ENCODE results near the gene FAM20C. TPM values are rescaled to one million over a fixed set of nuclear protein-coding genes. Genes with fewer than 3 reads are reported as not detected.
A peak's percentile ranks its signal among the peaks of the same experiment; 100 is the strongest.

Gene FAM20C
- total RNA-seq, 1 donor from 2014 or later: 14.6 TPM

DNA sequence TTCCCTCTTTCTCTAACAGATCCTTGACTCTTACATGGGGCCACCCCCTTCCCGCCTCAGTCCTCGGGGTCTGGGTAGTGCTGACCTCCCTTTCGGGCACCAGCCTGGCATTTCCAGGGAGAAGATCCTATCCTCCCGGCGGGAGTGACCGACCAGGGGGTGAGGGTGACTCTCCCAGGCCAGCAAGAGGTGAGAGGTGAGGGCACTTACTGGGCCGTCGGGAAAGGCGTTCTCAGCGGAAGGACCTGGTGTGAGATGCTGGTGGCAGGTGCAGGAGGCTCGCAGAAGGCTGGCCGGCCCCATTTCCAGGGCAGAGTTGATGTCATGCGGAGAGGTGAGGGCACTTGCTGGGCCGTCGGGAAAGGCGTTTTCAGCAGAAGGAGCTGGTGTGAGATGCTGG, 93.4 kb downstream of the FAM20C start:
- peaks cover 45 to 51% (median 50%) of the 10 kb centered on the region in 3 donors for H3K27me3 ChIP-seq (ENCODE audit: control insufficient read depth in 3 of 3, insufficient read depth in 3 of 3, low read length in 3 of 3)
- H3K9me3 ChIP-seq (ENCODE audit: control insufficient read depth in 3 of 3, low read length in 3 of 3): no peaks in the 10 kb centered on the region
- H3K27ac ChIP-seq (ENCODE audit: low read depth, low read length): no peak overlapping the region
- no peak overlapping the region for H3K4me3 ChIP-seq (ENCODE audit: low read length in 3 of 3)
- no peak overlapping the region for H3K9ac ChIP-seq (ENCODE audit: low read depth in 1 of 3, low read length in 3 of 3)
- no peaks in the 10 kb centered on the region for H3K4me1 ChIP-seq (ENCODE audit: control insufficient read depth in 3 of 3, insufficient read depth in 3 of 3, low read length in 3 of 3)
- no peaks in the 10 kb centered on the region for H3K36me3 ChIP-seq (ENCODE audit: control insufficient read depth in 3 of 3, insufficient read depth in 3 of 3, low read length in 3 of 3)

DNA sequence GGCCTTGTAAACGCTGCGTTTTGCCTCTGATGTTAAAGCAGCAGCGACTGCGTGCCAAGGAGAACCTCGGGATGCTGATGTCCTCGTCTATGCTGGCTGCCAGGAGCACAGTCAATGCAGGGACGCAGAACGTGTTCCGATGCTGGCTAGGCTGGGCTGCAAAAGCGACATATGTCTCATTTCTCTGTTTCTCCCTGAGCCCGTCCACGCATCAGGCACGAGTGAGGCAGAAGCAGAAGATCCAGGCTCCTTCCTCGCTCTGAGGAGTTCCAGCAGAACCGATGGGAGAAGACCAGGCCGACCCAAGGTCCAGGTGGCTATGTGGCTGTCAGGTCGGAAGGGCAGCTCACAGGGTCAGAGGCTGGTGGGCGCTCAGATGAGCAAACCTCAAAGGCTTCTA, 93.9 kb downstream of the FAM20C start:
- Histone ChIP-seq H3K36me3 (ENCODE audit: control insufficient read depth in 3 of 3, insufficient read depth in 3 of 3, low read length in 3 of 3) (no peaks in the 10 kb centered on the region), H3K9ac (ENCODE audit: low read depth in 1 of 3, low read length in 3 of 3) (no peak overlapping the region), H3K4me3 (ENCODE audit: low read length in 3 of 3) (no peak overlapping the region), H3K9me3 (ENCODE audit: control insufficient read depth in 3 of 3, low read length in 3 of 3) (no peaks in the 10 kb centered on the region), H3K27ac (ENCODE audit: low read depth, low read length) (no peak overlapping the region), H3K4me1 (ENCODE audit: control insufficient read depth in 3 of 3, insufficient read depth in 3 of 3, low read length in 3 of 3) (no peaks in the 10 kb centered on the region), H3K27me3 (ENCODE audit: control insufficient read depth in 3 of 3, insufficient read depth in 3 of 3, low read length in 3 of 3) (peaks cover 47 to 55% (median 52%) of the 10 kb centered on the region in 3 donors)

DNA sequence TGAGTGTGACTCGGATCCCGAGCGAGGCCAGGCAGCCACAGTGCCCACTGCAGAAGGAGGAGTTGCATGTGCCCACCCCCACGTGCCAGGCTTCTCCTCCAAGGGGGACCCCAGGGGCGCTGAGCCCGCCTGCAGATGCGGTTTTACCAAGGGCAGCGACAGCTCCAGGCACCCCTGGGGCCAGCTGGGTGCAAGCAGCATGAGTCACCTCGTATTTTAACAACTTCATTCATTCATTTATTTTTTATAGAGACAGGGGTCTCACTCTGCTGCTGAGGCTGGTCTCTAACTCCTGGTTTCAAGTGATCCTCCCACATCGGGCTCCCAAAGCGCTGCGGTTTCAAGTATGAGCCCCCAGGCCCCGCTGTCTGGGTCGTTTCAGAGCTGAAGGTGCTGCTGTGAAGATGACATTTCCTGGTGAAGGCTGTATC, 96.3 kb downstream of the FAM20C start:
- Histone ChIP-seq H3K9me3 (ENCODE audit: control insufficient read depth in 3 of 3, low read length in 3 of 3) (no peaks in the 10 kb centered on the region), H3K36me3 (ENCODE audit: control insufficient read depth in 3 of 3, insufficient read depth in 3 of 3, low read length in 3 of 3) (no peaks in the 10 kb centered on the region), H3K9ac (ENCODE audit: low read depth in 1 of 3, low read length in 3 of 3) (no peak overlapping the region), H3K4me1 (ENCODE audit: control insufficient read depth in 3 of 3, insufficient read depth in 3 of 3, low read length in 3 of 3) (no peaks in the 10 kb centered on the region), H3K27me3 (ENCODE audit: control insufficient read depth in 3 of 3, insufficient read depth in 3 of 3, low read length in 3 of 3) (peaks cover 69 to 76% (median 72%) of the 10 kb centered on the region in 3 donors), H3K27ac (ENCODE audit: low read depth, low read length) (no peak overlapping the region), H3K4me3 (ENCODE audit: low read length in 3 of 3) (no peak overlapping the region)

DNA sequence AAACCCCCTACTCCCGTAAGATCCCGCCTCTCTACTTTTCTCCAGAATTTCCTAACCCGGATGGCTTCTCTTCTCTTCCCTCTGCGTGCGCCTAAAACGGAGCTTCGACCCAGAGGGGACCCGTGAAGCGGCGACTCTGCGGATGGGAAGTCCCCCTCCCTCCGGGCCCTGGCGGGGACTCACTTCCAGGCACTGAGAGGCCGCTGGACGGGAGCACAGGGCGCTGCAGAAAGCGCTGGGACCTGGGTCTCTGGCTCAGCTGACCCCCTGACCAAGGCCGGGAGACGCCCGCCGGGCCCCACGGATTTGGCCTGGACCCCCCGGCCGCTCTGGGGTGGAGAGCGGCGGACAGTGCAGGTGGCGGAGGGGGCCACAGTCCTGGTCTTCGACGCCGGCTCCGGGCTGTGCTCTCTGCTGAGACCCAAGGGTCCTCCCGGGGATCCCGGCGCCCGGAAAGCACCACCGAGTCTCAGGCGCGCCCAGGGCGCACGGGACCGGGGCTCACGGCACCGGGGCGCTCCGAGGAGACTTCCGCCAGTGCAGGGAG, 96.9 kb downstream of the FAM20C start:
- peaks cover 74 to 82% (median 78%) of the 10 kb centered on the region in 3 donors for H3K27me3 ChIP-seq (ENCODE audit: control insufficient read depth in 3 of 3, insufficient read depth in 3 of 3, low read length in 3 of 3)

DNA sequence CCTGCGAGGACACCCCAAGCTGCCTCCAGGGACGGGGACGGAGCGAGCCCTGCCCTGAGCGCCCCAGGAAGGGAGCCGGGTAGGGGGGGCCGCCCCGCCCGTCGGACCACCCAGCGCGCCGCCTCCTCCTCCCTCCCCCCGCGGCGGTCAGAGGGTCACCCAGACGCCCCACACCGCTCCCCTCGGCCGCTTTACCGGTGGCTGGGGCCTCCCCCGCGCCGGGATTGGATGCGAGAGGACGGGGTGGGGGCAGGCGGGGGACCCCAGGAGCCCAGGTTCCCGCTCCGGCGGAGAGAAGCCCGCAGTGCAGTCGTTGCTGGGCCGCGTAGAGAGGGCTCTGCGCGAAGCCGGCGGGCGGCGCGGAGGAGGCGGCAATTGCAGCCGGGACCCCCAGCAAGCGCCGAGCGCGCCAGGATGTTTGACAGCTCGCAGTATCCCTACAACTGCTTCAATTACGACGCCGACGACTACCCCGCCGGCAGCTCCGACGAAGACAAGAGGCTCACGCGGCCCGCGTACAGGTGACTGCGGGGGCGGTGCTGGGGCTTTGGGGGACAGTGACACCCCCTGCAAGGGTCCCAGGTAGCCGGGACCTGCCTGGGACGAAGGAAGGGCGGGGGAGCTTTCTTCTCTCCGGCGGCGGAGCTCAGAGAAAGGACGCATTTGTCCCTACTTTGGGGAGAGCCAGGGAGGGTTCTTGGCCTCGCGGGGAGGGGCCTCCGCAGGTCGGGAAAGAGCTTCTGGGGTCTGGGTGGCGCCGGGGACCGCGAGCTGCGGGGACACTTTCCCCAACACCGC, 97.6 kb downstream of the FAM20C start, which contains the start of gene FOXL3:
Gene FOXL3, plus strand, starts transcription at position 415 of the 798 bp plus-strand sequence. Its CDS starts 0 bp downstream, at position 415.
- Histone ChIP-seq H3K27me3 (ENCODE audit: control insufficient read depth in 3 of 3, insufficient read depth in 3 of 3, low read length in 3 of 3) (peaks cover 76 to 83% (median 80%) of the 10 kb centered on the region in 3 donors), H3K36me3 (ENCODE audit: control insufficient read depth in 3 of 3, insufficient read depth in 3 of 3, low read length in 3 of 3) (no peaks in the 10 kb centered on the region), H3K27ac (ENCODE audit: low read depth, low read length) (no peak within 1 kb of the TSS), H3K9ac (ENCODE audit: low read depth in 1 of 3, low read length in 3 of 3) (peak within 1 kb of the TSS in 1 of 3 donors; percentile 25), H3K4me1 (ENCODE audit: control insufficient read depth in 3 of 3, insufficient read depth in 3 of 3, low read length in 3 of 3) (no peaks in the 10 kb centered on the region), H3K4me3 (ENCODE audit: low read length in 3 of 3) (no peak within 1 kb of the TSS), H3K9me3 (ENCODE audit: control insufficient read depth in 3 of 3, low read length in 3 of 3) (no peaks in the 10 kb centered on the region)

More for the DNA sequence above, 96.9 kb downstream of the FAM20C start:
- peak overlapping the region in 1 of 3 donors; percentile 25 for H3K9ac ChIP-seq (ENCODE audit: low read depth in 1 of 3, low read length in 3 of 3)
- H3K4me3 ChIP-seq (ENCODE audit: low read length in 3 of 3): no peak overlapping the region
- no peak overlapping the region for H3K27ac ChIP-seq (ENCODE audit: low read depth, low read length)
- no peaks in the 10 kb centered on the region for H3K4me1 ChIP-seq (ENCODE audit: control insufficient read depth in 3 of 3, insufficient read depth in 3 of 3, low read length in 3 of 3)
- H3K36me3 ChIP-seq (ENCODE audit: control insufficient read depth in 3 of 3, insufficient read depth in 3 of 3, low read length in 3 of 3): no peaks in the 10 kb centered on the region
- no peaks in the 10 kb centered on the region for H3K9me3 ChIP-seq (ENCODE audit: control insufficient read depth in 3 of 3, low read length in 3 of 3)

DNA sequence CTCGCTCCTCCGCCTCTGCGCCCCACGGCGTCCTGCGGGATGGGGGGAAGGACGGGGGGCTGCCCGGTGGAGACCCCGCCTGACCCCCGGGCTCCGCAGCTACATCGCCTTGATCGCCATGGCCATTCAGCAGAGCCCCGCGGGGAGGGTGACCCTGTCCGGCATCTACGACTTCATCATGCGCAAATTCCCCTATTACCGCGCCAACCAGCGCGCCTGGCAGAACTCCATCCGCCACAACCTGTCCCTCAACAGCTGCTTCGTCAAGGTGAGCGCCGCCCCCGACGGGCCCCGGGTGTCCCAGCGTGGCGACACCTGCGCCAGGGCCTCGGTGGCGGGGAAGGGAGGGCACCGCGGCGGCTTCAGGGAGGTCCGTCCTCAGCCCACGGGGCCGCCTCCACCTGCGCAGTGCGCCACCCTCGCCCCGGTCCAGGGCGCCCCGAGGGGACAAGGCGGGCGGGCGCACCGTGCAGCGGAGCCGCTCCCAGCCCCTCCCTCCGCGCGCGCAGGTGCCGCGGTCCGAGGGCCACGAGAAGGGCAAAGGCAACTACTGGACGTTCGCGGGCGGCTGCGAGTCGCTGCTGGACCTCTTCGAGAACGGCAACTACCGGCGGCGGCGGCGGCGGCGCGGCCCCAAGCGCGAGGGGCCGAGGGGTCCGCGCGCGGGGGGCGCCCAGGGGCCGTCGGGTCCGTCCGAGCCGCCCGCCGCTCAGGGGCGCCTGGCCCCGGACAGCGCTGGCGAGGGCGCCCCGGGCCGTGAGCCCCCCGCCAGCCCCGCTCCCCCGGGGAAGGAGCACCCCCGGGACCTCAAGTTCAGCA, 98.4 kb downstream of the FAM20C start:
- H3K4me1 ChIP-seq (ENCODE audit: control insufficient read depth in 3 of 3, insufficient read depth in 3 of 3, low read length in 3 of 3): no peaks in the 10 kb centered on the region
- H3K9ac ChIP-seq (ENCODE audit: low read depth in 1 of 3, low read length in 3 of 3): no peak overlapping the region
- no peak overlapping the region for H3K4me3 ChIP-seq (ENCODE audit: low read length in 3 of 3)
- no peaks in the 10 kb centered on the region for H3K9me3 ChIP-seq (ENCODE audit: control insufficient read depth in 3 of 3, low read length in 3 of 3)
- no peaks in the 10 kb centered on the region for H3K36me3 ChIP-seq (ENCODE audit: control insufficient read depth in 3 of 3, insufficient read depth in 3 of 3, low read length in 3 of 3)
- no peak overlapping the region for H3K27ac ChIP-seq (ENCODE audit: low read depth, low read length)
- peaks cover 77 to 84% (median 77%) of the 10 kb centered on the region in 3 donors for H3K27me3 ChIP-seq (ENCODE audit: control insufficient read depth in 3 of 3, insufficient read depth in 3 of 3, low read length in 3 of 3)

DNA sequence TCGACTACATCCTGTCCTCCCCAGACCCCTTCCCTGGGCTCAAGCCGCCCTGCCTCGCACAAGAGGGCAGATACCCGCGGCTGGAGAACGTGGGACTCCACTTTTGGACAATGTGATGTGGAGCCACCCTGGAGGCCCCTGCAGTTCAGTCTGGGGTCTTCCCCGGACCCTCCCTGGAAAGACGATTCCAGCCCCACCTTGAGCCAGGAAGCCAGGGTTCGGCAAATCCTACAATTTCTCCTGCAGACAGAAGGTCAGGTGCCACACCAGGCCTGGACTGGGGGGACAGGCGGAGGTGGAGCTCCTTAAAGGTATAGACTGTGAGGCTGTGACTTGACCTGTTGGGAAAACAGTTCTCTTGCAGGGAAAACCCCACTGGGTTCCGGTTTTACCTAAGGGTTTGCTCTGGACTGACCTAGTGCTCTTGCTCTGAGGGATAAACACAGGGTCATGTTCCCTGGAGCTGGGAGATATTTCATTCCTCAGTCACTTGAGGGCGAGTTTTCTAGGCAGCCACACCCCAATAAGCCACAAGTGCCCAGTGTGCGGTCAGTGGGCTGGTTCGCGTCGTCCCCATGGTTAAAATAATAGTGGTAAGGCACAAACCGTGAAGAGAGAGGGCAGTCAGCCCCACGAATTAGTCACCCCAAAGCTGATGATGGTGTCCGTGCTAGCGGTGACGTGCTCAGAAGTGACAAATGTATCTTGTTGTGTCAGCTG, 99.2 kb downstream of the FAM20C start:
- H3K9me3 ChIP-seq (ENCODE audit: control insufficient read depth in 3 of 3, low read length in 3 of 3): no peaks in the 10 kb centered on the region
- no peak overlapping the region for H3K9ac ChIP-seq (ENCODE audit: low read depth in 1 of 3, low read length in 3 of 3)
- no peaks in the 10 kb centered on the region for H3K36me3 ChIP-seq (ENCODE audit: control insufficient read depth in 3 of 3, insufficient read depth in 3 of 3, low read length in 3 of 3)
- H3K27ac ChIP-seq (ENCODE audit: low read depth, low read length): no peak overlapping the region
- H3K27me3 ChIP-seq (ENCODE audit: control insufficient read depth in 3 of 3, insufficient read depth in 3 of 3, low read length in 3 of 3): peaks cover 71 to 78% (median 72%) of the 10 kb centered on the region in 3 donors
- H3K4me1 ChIP-seq (ENCODE audit: control insufficient read depth in 3 of 3, insufficient read depth in 3 of 3, low read length in 3 of 3): no peaks in the 10 kb centered on the region
- no peak overlapping the region for H3K4me3 ChIP-seq (ENCODE audit: low read length in 3 of 3)

DNA sequence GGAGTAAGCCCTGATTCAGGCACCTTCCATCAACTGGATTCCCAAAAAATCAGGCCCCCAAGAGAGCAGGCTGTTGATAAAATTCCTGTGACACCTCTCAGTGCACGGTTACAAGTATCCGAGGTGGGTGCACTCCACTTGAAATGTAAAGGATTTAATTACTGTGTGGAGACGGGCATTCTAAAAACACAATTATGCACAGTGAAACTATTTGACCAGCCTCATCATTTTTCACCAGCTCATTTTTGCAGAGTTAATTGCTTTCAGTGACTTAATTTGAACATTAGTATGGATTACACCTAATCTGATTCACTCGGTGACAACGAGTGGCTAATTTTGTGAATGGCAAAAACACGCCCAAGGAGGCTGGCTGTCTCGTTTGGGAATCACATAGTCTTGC, 99.9 kb downstream of the FAM20C start:
- no peaks in the 10 kb centered on the region for H3K9me3 ChIP-seq (ENCODE audit: control insufficient read depth in 3 of 3, low read length in 3 of 3)
- H3K27me3 ChIP-seq (ENCODE audit: control insufficient read depth in 3 of 3, insufficient read depth in 3 of 3, low read length in 3 of 3): peaks cover 70 to 80% (median 73%) of the 10 kb centered on the region in 3 donors
- no peak overlapping the region for H3K27ac ChIP-seq (ENCODE audit: low read depth, low read length)
- H3K4me3 ChIP-seq (ENCODE audit: low read length in 3 of 3): no peak overlapping the region
- no peak overlapping the region for H3K9ac ChIP-seq (ENCODE audit: low read depth in 1 of 3, low read length in 3 of 3)
- H3K4me1 ChIP-seq (ENCODE audit: control insufficient read depth in 3 of 3, insufficient read depth in 3 of 3, low read length in 3 of 3): no peaks in the 10 kb centered on the region
- H3K36me3 ChIP-seq (ENCODE audit: control insufficient read depth in 3 of 3, insufficient read depth in 3 of 3, low read length in 3 of 3): no peaks in the 10 kb centered on the region

DNA sequence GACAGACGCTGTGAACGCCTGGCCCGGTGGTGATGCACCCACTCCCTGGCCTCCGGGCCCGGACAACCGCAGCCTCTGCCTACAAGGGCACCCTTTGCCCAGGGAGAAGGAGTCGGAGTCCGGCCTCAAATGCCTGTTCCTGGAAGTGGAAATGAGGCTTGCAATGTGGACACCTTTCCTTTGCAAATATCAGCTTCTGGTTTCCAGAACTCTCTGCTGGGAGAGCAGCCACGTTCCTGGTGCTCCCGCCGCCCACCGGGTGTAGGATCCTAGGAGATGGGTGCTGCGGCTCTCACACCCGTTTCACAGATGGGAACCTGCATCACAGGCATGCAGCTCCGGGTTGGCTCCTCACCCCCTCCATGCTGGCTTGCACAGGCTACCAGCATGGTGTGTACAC, 100.5 kb downstream of the FAM20C start:
- Histone ChIP-seq H3K27ac (ENCODE audit: low read depth, low read length) (no peak overlapping the region), H3K27me3 (ENCODE audit: control insufficient read depth in 3 of 3, insufficient read depth in 3 of 3, low read length in 3 of 3) (peaks cover 65 to 80% (median 79%) of the 10 kb centered on the region in 3 donors), H3K9ac (ENCODE audit: low read depth in 1 of 3, low read length in 3 of 3) (no peak overlapping the region), H3K4me3 (ENCODE audit: low read length in 3 of 3) (no peak overlapping the region), H3K4me1 (ENCODE audit: control insufficient read depth in 3 of 3, insufficient read depth in 3 of 3, low read length in 3 of 3) (no peaks in the 10 kb centered on the region), H3K9me3 (ENCODE audit: control insufficient read depth in 3 of 3, low read length in 3 of 3) (no peaks in the 10 kb centered on the region), H3K36me3 (ENCODE audit: control insufficient read depth in 3 of 3, insufficient read depth in 3 of 3, low read length in 3 of 3) (no peaks in the 10 kb centered on the region)
